ENCODE data around the gene PNP.

Gene PNP

GRCh38 chr14:20489093-20489994 is 20.1 kb downstream of the PNP start:
- in situ Hi-C loops (cut with HindIII; ENCODE audit: low sequenced_read_pairs) = no loop called here
- TF ChIP-seq, protein P1, sequence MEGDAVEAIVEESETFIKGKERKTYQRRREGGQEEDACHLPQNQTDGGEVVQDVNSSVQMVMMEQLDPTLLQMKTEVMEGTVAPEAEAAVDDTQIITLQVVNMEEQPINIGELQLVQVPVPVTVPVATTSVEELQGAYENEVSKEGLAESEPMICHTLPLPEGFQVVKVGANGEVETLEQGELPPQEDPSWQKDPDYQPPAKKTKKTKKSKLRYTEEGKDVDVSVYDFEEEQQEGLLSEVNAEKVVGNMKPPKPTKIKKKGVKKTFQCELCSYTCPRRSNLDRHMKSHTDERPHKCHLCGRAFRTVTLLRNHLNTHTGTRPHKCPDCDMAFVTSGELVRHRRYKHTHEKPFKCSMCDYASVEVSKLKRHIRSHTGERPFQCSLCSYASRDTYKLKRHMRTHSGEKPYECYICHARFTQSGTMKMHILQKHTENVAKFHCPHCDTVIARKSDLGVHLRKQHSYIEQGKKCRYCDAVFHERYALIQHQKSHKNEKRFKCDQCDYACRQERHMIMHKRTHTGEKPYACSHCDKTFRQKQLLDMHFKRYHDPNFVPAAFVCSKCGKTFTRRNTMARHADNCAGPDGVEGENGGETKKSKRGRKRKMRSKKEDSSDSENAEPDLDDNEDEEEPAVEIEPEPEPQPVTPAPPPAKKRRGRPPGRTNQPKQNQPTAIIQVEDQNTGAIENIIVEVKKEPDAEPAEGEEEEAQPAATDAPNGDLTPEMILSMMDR (IDR thresholded peaks at IDR 0.05; ENCODE audit: low read depth, low read length, missing control alignments) = no peak
- no peak for DNase-seq (ENCODE audit: low read depth)
- no peak overlapping the region for H3K4me3 ChIP-seq (ENCODE audit: low read depth, low read length)

GRCh38 chr14:20490563-20490962 is 21.4 kb downstream of the PNP start:
- TF ChIP-seq, protein P1 (IDR thresholded peaks at IDR 0.05; ENCODE audit: low read depth, low read length, missing control alignments) = no peak
- no peak for DNase-seq (ENCODE audit: low read depth)
- in situ Hi-C loops (cut with HindIII; ENCODE audit: low sequenced_read_pairs) = no loop called here
- H3K4me3 ChIP-seq (ENCODE audit: low read depth, low read length) = no peak overlapping the region

DNA sequence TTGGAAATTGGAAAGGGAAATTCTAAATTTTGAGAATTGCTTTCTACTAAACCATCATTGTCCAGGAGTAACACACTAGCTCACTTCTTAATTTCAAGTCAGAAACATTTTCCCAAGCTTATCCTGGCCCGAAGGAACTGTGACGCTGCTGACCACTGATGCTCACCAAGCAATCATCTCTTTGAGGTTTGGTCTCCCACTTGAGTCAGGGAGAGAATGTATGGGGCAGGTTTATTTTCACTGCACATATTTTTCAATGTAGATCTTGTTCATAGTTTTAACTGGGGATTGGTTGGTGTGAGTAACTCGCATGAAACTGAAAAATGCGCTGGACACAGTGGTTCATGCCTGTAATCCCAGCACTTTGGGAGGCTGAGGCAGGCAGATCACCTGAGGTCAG is 23.3 kb downstream of the PNP start:
- in situ Hi-C loops (cut with HindIII; ENCODE audit: low sequenced_read_pairs) = no loop called here
- no peak overlapping the region for H3K4me3 ChIP-seq (ENCODE audit: low read depth, low read length)
- TF ChIP-seq, protein P1 (IDR thresholded peaks at IDR 0.05; ENCODE audit: low read depth, low read length, missing control alignments) = no peak
- no peak for DNase-seq (ENCODE audit: low read depth)

DNA sequence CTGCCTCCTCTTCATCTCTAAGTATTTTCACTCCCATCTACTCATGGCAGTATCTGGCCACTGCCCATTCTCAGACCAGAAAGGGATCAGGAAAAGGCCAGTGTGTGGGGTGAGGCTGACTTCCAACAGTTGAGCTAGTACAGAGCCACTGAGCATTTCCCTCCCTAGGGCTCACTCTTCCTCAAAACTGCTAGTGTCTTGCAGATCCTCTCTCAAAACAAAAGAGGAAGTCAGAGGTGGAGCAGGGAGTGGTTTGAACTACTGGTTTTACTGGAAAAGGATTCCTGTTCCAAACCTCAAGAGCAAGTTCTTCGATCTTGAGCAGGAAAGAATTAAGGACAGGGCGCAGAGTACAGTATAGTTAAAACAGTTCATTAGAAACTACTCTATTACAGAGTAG is 24.4 kb downstream of the PNP start:
- no peak for DNase-seq (ENCODE audit: low read depth)
- in situ Hi-C loops (cut with HindIII; ENCODE audit: low sequenced_read_pairs) = no loop called here
- TF ChIP-seq, protein P1 (IDR thresholded peaks at IDR 0.05; ENCODE audit: low read depth, low read length, missing control alignments) = no peak
- H3K4me3 ChIP-seq (ENCODE audit: low read depth, low read length) = no peak overlapping the region

DNA sequence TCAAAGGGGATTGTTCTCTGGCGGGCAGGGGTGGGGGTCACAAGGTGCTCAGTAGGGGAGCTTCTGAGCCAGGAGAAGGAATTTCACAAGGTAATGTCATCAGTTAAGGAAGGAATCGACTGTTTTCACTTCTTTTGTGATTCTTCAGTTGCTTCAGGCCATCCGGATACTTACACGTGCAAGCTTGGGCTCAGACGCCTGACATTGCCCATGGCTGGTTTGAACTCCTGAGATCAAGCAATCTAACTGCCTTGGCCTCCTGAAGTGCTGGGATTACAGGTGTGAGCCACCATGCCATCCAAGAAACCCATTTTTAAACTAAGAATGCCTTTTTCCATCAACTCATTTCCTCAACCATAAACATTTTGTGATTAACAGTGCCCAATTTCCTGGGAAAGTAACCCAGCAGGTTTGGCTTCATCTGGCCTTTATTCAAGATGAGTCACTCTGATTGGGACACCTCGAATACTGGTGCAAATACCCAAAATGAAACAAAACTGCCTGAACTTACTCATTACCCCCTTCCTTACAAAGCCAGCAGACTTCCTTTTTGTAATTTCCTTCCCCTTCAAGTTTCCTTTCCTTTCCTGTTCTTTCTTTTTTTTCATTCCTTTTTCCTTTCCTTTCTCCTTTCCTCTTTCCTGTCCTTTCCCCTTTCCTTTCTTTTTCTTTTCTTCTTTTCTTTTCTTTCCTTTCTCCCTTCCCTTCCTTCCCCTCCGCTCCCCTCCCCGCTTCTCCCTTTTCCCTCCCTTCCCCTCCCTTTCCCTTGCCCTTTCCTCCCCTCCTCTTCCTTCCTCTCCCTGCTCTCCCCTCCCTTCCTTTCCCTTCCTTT is 25.9 kb downstream of the PNP start:
- TF ChIP-seq, protein P1 (IDR thresholded peaks at IDR 0.05; ENCODE audit: low read depth, low read length, missing control alignments) = no peak
- no peak for DNase-seq (ENCODE audit: low read depth)

DNA sequence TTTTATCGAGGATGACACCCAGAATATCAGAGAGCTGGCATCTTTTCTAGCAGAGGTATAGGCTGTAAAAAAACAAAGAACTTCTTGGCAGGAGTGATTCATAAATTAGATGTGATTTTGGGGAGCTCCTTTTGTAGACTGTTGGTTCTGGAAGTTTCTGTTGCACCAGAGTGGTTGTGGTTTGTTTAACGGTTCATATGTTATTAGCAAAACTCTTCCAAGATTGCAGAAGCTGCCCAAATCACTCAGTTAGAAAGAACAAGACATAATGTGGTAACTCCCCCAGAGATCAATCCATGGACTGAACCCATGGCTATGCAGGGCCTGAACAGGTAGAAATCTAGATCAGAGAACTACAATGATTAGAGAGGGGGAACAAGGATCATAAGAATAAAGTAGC is 29.4 kb downstream of the PNP start:
- in situ Hi-C loops (cut with HindIII; ENCODE audit: low sequenced_read_pairs) = no loop called here

More for the DNA sequence above, 25.9 kb downstream of the PNP start:
- in situ Hi-C loops (cut with HindIII; ENCODE audit: low sequenced_read_pairs) = no loop called here
- no peak overlapping the region for H3K4me3 ChIP-seq (ENCODE audit: low read depth, low read length)

More for the DNA sequence above, 29.4 kb downstream of the PNP start:
- no peak for DNase-seq (ENCODE audit: low read depth)
- no peak overlapping the region for H3K4me3 ChIP-seq (ENCODE audit: low read depth, low read length)
- TF ChIP-seq, protein P1 (IDR thresholded peaks at IDR 0.05; ENCODE audit: low read depth, low read length, missing control alignments) = no peak

Data from astrocyte of the cerebellum (primary cell).